Brain pericyte (primary cell): ENCODE results near the gene SLC1A5.
"Not testable (repeated sequence)": the region's sequence is repeated elsewhere in the genome, so short reads cannot be mapped to it uniquely, and the experiment has no call there.

Experiments used
- DNase-seq: peaks from one replicate; pipeline ENCODE4 v3.0.0-alpha.2; 2012; ENCODE audit warnings: low read depth, low spot score

The SLC1A5 gene

DNA sequence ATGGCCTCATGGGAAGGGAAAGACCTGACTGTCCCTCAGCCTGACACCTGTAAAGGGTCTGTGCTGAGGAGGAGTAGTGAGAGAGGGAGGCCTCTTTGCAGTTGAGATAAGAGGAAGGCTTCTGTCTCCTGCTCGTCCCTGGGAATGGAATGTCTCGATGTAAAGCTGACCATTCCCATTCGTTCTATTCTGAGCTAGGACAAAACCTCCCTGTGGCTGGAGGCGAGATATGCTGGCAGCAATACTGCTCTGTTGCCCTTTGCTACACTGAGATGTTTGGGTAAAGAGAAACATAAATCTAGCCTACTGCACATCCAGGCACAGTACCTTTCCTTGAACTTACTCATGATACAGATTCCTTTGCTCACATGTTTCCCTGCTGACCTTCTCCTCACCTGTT lies 19.6 kb downstream of the SLC1A5 start:
- DNase-seq = not testable (repeated sequence)

DNA sequence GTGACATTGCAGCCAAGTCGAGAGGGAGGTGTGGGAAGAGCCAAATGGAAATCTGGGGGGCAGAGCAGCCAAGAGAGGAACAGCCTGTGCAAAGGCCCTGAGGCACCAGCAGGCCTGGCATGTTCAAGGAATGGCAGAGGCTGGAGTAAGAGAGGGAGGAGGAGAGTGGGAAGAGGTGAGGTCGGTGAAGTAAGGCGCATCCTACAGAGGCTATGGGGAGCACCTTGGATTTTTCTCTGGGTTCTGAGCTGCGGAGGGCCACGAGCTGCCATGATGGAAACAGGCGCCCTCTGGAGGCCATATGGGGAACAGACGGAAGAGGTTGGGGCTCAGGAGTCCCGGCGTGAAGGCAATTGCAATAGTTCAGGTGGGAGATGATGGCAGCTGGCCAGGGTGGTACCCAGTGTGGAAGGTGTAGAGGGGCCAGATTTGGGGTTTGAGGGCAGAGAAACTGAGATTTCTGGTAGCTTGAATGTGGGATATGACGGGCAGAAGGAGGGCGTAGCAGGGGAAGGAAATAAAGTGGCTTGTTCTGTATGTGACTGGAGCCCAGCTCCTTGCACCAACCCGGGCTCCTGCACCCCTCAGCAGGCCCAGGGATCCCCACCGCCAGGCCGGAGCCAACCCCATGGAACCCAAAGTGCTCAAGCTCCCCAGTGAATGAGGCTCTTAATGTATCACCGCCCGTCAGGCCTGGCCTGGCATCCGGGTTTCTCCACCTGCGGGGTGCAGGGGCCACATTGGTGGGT lies 21.7 kb downstream of the SLC1A5 start:
- no peak for DNase-seq

- no peak for DNase-seq
Measured at GRCh38 chr19:46764817-46765291, 23.5 kb downstream of the SLC1A5 start.

GRCh38 chr19:46762245-46762890 lies 26.0 kb downstream of the SLC1A5 start:
- DNase-seq = no peak

- DNase-seq = no peak
Measured at GRCh38 chr19:46761418-46761831, 27.0 kb downstream of the SLC1A5 start.

- DNase-seq = not testable (repeated sequence)
Measured at GRCh38 chr19:46760897-46761296, 27.5 kb downstream of the SLC1A5 start.

- DNase-seq = no peak
Measured at GRCh38 chr19:46760363-46760762, 28.0 kb downstream of the SLC1A5 start.

DNA sequence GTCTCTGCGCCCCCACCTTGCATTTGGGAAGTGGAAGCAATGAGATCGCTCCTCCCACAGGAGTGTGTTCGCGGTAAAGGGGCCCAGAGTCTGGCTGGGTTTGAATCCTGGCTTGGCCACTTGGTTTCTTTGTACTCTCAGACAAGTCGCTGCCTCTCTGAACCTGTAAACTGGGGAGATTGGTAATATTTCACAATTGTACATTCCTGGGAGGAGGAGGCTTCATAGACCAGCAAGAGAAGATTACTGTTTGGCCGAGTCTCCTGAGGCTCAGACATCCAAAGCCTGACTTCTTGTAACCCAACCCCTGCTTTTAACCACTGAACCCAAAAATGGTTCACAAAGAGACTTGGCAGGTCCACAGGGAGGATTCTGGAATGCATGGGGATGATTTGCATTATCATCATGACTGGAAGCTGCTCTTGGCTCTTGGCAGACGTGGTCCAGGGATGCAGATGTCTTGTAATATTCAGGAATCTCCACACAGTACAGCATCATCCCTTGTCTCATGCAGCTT lies 28.5 kb downstream of the SLC1A5 start:
- DNase-seq = no peak

DNA sequence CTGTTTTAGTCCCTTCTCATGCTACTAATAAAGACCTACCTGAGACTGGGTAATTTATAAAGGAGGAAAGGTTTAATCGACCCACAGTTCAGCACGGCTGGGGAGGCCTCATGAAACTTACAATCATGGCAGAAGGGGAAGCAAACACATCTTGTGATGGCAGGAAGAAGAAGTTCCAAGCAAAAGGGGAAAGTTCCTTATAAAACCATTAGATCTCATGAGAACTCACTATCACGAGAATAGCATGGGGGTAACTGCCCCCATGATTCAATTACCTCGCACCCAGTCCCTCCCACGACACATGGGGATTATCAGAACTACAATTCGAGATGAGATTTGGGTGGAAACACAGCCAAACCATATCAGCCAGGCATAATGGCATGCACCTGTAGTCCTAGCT lies 29.2 kb downstream of the SLC1A5 start:
- DNase-seq = no peak

DNA sequence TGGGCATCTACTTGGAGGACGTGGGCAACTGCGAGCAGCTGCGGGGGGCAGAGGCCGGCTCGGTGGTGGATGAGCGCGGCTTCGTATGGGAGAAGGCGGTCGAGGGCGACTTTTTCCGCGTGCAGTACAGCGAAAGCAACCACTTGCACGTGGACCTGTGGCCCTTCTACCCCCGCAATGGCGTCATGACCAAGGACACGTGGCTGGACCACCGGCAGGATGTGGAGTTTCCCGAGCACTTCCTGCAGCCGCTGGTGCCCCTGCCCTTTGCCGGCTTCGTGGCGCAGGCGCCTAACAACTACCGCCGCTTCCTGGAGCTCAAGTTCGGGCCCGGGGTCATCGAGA lies 31.9 kb downstream of the SLC1A5 start:
- DNase-seq = no peak

- no peak for DNase-seq
Measured at GRCh38 chr19:46755853-46756543, 32.4 kb downstream of the SLC1A5 start.

GRCh38 chr19:46755077-46755852 lies 33.1 kb downstream of the SLC1A5 start:
- no peak for DNase-seq

GRCh38 chr19:46753420-46754155 lies 34.8 kb downstream of the SLC1A5 start:
- DNase-seq = no peak

DNA sequence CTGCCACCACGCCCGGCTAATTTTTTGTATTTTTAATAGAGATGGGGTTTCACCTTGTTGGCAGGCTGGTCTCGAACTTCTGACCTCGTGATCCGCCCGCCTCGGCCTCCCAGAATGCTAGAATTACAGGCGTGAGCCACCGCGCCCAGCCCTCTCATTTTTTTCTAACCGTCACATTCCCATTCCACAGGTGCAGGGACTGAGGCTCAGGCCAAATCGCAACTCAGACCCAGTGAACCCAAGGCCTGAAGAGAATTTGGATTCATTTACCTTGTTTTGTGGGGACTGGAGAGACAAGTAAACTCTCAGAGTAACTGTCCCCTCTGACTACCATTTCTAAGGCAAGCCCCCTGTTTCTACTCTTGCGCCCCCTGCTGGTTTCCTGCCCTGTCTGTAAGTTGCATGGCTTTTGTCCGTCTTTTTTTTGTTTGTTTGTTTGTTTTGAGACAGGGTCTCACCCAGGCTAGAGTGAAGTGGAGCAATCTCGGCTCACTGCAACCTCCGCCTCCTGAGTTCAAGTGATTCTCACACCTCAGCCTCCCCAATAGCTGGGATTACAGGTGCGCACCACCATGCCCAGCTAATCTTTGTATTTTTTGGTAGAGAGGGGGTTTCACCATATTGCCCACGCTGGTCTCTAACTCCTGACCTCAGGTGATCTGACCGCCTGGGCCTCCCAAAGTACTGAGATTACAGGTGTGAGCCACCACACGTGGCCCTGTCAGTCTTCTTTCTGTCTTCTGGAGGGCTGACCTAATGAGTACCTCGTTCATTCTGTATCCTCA lies 39.9 kb downstream of the SLC1A5 start:
- DNase-seq = no peak

GRCh38 chr19:46746281-46747057 lies 41.9 kb downstream of the SLC1A5 start, which contains the start of gene STRN4:
Gene STRN4 (minus strand): TSS chr19:46746450. CDS start chr19:46746430, 20 bp downstream.
- no peak for DNase-seq

DNA sequence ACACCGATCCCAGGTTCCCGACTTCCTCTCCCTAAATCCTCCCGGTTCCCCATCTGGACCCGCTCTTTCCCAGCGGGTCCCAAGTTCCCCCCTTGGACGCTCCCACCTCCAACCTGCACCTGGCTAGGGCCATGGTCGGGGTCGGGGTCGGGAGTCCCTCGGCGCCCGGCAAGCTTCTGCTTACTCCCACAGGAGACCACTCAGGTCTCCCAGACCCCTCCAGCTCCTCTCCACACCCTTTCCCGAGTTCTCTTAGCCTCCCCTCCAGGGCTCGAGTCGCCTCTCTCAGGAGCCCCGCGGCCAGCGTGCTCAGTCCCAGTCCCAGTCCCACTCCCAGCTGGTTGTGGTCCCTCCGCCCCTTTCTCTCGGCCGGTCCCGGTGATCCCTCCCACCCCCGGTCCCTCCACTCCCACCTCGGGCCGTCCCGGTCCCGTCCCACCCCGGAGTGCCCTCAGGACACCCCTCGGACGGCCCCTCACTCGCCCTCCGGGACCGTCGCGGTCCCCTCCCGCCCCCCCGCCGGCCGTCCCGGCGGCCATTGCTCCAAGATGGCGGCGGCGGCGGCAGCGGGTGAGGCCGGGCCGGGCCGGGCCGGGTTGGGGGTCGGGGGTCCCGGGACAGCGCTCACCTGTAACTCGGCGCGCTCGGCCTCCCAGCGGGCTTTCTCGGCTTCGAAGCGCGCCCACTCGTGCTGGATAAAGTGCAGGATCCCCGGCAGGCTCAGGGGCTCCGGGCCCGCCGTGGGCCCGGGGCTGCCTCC lies 42.7 kb downstream of the SLC1A5 start, which contains the start of gene FKRP:
Gene FKRP (plus strand): TSS at position 537 of the 760 bp plus-strand sequence. CDS start 9,394 bp downstream, outside the sequence.
- no peak for DNase-seq

GRCh38 chr19:46745030-46745429 lies 43.4 kb downstream of the SLC1A5 start:
- no peak for DNase-seq

- no peak for DNase-seq
Measured at GRCh38 chr19:46744005-46744691, 44.2 kb downstream of the SLC1A5 start.
